GM12864 (cell line): ENCODE measurements around the gene MPP3.
"Not testable (repeated sequence)": the region's sequence is repeated elsewhere in the genome, so short reads cannot be mapped to it uniquely, and the experiment has no call there.

ENCODE experiments used
- DNase-seq: peaks from one replicate; pipeline ENCODE4 v3.0.0-alpha.2; 2011; ENCODE audit warnings: low read depth
- H3K4me3 ChIP-seq: 2 replicates; pipeline ENCODE4 v1.5.1; 2011; ENCODE audit warnings: mild to moderate bottlenecking, low read depth, low read length, control low read depth
- TF ChIP-seq, protein P1 (sequence below): IDR thresholded peaks from 2 replicates; pipeline ENCODE4 v1.5.1; 2011; ENCODE audit warnings: low read depth, mild to moderate bottlenecking, moderate library complexity, low read length, control low read depth, inconsistent platforms; ENCODE audit errors: missing control alignments

MPP3 gene

DNA sequence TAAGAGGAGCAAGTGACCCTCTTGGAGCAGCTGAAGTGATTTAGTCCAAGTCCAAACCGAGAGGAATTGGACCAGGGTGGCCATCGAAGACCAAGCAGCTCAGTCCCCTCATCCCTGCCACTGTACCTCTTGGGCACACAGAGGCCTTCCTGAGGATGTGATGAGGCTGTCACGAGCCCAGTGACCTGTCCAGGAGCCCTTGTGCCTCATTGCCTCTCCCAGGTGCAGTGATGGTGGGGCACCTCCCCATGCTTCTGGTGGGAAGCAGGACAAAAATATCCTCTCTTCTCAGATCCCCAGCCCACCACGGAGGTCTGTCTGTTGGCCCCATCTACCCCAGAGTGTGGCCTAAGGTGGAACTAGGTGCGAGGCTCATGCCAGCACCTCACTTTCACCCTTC, 11.3 kb upstream of the MPP3 start:
- no peak for DNase-seq
- TF ChIP-seq, protein P1, sequence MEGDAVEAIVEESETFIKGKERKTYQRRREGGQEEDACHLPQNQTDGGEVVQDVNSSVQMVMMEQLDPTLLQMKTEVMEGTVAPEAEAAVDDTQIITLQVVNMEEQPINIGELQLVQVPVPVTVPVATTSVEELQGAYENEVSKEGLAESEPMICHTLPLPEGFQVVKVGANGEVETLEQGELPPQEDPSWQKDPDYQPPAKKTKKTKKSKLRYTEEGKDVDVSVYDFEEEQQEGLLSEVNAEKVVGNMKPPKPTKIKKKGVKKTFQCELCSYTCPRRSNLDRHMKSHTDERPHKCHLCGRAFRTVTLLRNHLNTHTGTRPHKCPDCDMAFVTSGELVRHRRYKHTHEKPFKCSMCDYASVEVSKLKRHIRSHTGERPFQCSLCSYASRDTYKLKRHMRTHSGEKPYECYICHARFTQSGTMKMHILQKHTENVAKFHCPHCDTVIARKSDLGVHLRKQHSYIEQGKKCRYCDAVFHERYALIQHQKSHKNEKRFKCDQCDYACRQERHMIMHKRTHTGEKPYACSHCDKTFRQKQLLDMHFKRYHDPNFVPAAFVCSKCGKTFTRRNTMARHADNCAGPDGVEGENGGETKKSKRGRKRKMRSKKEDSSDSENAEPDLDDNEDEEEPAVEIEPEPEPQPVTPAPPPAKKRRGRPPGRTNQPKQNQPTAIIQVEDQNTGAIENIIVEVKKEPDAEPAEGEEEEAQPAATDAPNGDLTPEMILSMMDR, result no peak
- H3K4me3 ChIP-seq, result no peak overlapping the region

DNA sequence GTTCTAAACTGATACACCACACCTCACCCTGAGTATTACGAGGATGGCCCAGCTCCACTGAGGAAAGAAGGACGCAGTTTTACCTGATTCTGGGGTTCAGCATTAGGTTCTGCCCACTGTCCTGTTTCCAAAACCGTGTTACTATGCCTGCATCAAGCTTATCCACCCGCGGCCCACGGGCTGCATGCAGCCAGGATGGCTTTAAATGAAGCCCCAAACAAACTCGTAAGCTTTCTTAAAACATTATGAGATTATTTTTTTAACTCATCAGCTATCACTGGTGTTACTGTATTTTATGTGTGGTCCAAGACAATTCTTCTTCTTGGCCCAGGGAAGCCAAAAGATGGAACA, 10.0 kb upstream of the MPP3 start:
- no peak overlapping the region for H3K4me3 ChIP-seq
- no peak for DNase-seq
- TF ChIP-seq, protein P1, result no peak

DNA sequence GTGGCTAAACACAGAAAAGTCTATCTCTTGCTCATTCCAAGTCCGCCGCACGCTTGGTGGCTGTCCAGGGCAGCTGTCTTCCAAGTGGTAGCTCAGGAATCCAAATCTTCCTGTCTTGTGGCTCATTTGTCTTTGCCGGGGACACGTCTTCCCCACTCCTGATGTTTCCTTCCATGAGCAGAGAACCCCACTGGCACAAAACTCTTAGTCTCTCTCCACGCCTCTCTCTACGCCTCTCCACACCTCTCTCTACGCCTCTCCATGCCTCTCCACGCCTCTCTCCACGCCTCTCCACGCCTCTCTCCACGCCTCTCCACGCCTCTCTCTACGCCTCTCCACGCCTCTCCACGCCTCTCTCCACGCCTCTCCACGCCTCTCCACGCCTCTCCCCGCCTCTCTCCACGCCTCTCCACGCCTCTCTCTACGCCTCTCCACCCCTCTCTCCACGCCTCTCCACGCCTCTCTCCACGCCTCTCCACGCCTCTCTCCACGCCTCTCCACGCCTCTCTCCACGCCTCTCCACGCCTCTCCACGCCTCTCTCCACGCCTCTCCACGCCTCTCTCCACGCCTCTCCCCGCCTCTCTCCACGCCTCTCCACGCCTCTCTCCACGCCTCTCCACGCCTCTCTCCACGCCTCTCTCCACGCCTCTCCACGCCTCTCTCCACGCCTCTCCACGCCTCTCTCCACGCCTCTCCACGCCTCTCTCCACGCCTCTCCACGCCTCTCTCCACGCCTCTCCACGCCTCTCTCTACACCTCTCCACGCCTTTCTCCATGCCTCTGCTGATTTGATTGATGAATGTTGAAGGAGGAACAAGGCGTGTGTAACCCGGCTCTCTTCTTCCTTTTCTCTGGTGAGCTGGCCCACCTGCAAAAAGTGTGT, 9.4 kb upstream of the MPP3 start:
- not testable (repeated sequence) for DNase-seq, H3K4me3 ChIP-seq

DNA sequence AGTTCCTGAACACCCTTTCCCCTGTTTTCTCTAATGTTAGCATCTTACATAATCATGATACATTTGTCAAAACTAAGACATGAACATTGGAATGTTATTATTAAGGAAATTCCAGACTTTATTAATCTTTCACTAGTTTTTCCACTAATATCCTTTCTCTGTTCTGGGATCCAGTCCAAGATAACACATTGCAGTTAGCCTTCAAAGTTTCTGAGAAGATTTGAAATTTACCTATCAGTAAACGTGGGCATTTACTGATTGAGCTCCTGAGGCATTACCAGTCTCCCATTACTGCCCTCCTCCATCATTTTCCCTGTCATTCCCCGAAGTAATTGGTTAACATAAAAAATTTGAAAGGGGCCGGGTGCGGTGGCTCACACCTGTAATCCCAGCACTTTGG, 8.3 kb upstream of the MPP3 start:
- TF ChIP-seq, protein P1, result no peak
- no peak overlapping the region for H3K4me3 ChIP-seq
- DNase-seq, result no peak

DNA sequence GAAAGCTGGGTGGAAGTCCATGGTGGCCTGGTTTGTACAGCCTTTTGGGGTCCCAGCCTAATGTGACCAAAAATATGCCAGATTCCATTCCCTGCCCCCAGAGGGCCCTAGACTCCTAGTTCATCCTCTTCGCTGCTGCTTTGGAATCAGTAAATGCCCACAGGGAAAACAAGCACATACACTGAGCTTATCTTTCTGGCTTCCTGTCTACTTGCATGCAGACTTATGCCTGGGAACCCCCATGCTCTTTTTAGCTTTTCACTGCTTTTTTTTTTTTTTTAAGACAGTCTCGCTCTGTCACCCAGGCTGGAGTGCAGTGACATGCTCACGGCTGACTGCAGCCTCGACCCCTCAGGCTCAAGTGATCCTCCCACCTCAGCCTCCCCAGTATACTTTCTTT, 7.9 kb upstream of the MPP3 start:
- TF ChIP-seq, protein P1, result peak; percentile 28
- DNase-seq, result no peak
- no peak overlapping the region for H3K4me3 ChIP-seq

DNA sequence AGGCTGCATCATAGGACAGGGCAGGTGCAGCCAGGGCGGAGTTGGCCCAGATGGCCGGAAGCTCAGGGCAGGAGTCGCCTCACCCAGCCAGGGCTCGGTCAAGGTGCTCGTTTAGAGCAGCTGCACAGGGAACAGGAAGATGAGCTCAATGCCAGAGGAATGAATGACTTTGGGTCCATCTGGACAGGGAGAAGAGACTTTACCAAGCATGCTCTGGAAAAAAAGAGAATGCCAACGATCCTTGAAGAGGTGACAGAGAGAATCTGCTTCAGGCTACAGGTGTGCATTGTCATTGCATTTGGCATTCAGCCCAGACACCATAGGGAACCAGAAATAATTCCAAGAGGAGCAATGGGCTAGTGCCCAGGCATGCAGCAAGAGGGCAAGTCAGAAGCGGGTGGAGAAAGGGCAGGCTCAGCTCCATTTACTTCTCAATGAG, 6.7 kb upstream of the MPP3 start:
- TF ChIP-seq, protein P1, result no peak
- no peak for DNase-seq
- no peak overlapping the region for H3K4me3 ChIP-seq

DNA sequence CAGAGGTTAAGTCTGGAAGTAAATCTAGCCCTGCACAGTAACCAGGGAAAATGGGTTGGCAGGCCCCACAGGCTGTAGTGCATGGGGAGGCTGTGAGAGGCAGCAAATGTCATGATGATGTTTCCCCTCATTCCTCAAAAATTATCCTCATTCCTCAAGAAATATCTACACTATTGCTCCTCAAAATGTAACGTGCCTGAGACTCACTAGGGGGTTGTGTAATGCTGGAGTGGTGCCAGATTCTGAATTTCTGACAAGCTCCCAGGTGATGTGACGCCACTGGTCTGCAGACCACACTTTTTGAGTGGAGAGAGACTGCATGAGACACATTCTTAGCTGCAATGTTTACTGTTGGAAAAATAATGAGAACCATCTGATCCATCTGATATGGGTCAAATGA, 1.2 kb upstream of the MPP3 start:
- TF ChIP-seq, protein P1, result no peak
- no peak for DNase-seq
- no peak overlapping the region for H3K4me3 ChIP-seq
